OCI-LY7 (cell line): ENCODE results near the gene RRM2.

ENCODE experiments used
- CTCF ChIP-seq: fragments of 200-600 bp; sonication (generic); conservative IDR thresholded peaks from 2 replicates; pipeline ENCODE4 v1.5.1; 2014; ENCODE audit warnings: mild to moderate bottlenecking, antibody characterized with exemption, low read length, moderate library complexity, mixed read lengths
- EZH2phosphoT487 ChIP-seq: fragments of 200-600 bp; sonication (generic); IDR thresholded peaks from 2 replicates; pipeline ENCODE4 v1.6.1; 2018; ENCODE audit warnings: low read depth, borderline replicate concordance, mild to moderate bottlenecking, mixed run types, antibody characterized with exemption, low read length, moderate library complexity, mixed read lengths

DNA sequence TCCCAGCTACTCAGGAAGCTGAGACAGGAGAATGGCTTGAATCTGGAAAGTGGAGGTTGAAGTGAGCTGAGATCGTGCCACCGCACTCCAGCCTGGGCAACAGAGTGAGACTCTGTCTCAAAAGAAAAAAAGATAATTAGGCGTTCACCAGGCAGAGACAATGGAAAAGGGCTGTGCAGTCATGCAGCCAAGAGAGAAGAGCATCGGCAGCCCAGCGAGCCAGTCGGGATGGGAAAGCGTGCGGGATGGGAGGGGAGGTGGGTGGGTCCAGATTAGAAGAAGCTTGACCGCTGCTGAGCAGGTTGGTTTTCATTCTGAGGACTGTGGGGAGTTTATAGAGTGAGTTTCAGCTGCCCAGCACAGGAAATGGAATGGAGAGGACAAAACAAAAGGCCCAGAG lies 27.4 kb upstream of the RRM2 start:
- TF ChIP-seq CTCF (no peak), EZH2phosphoT487 (no peak)
